HepG2 (cell line): ENCODE results near the gene SLC2A6. TPM values are rescaled to one million over a fixed set of nuclear protein-coding genes. Genes with fewer than 3 reads are reported as not detected.
A peak's percentile ranks its signal among the peaks of the same experiment; 100 is the strongest.

ENCODE experiments used
- ASH2L ChIP-seq: fragments of 300-600, 200-600 bp; sonication (generic); IDR thresholded peaks from 2 replicates; pipeline ENCODE4 v1.7.0; 2017; ENCODE audit warnings: low read depth, mild to moderate bottlenecking, moderate library complexity, mixed read lengths, low read length; ENCODE audit not compliant: insufficient read length
- BRCA1 ChIP-seq: sonication (generic); formaldehyde crosslinking; IDR thresholded peaks from 2 replicates; pipeline ENCODE4 v1.4.0; 2020; ENCODE audit warnings: missing genetic modification reagents
- CBX2 ChIP-seq, 2 experiments: fragments of 200-600 bp in 1 of 2; sonication (generic); formaldehyde crosslinking in 1 of 2; IDR thresholded peaks; 2 replicates each; pipeline versions ENCODE4 v1.7.0 to v1.8.1; 2018 to 2022; ENCODE audit warnings: low read depth in 2 of 2, low read length in 1 of 2, mild to moderate bottlenecking in 1 of 2, missing genetic modification reagents in 1 of 2
- EZH2 ChIP-seq: conservative IDR thresholded peaks from 2 replicates; pipeline ENCODE4 v1.6.1; 2012; ENCODE audit warnings: mild to moderate bottlenecking, low read depth, low read length, moderate library complexity
- KDM4B ChIP-seq: sonication (generic); formaldehyde crosslinking; IDR thresholded peaks from 2 replicates; pipeline ENCODE4 v1.4.0; 2020; ENCODE audit warnings: missing genetic modification reagents
- PAF1 ChIP-seq: IDR thresholded peaks from 2 replicates; pipeline ENCODE4 v1.6.1; 2016; ENCODE audit warnings: missing genetic modification reagents, missing compliant biosample characterization
- POLR2G ChIP-seq: fragments of 200-400 bp; formaldehyde crosslinking; IDR thresholded peaks from 2 replicates; pipeline ENCODE4 v1.6.1; 2018; ENCODE audit warnings: mild to moderate bottlenecking, low read depth, low read length, moderate library complexity
- SAP130 ChIP-seq: IDR thresholded peaks from 2 replicates; pipeline ENCODE4 v1.6.1; 2016; ENCODE audit warnings: low read depth
- SNAI1 ChIP-seq: sonication (generic); formaldehyde crosslinking; IDR thresholded peaks from 2 replicates; pipeline ENCODE4 v1.5.0; 2020; ENCODE audit warnings: mild to moderate bottlenecking, missing genetic modification reagents, borderline replicate concordance
- TBX2 ChIP-seq: sonication (generic); formaldehyde crosslinking; IDR thresholded peaks from 2 replicates; pipeline ENCODE4 v1.5.0; 2020; ENCODE audit warnings: missing genetic modification reagents, mild to moderate bottlenecking, borderline replicate concordance
- TBX3 ChIP-seq: fragments of 450-650 bp; IDR thresholded peaks from 2 replicates; pipeline ENCODE4 v1.6.1; 2017; ENCODE audit warnings: antibody characterized with exemption, mild to moderate bottlenecking, inconsistent platforms, borderline replicate concordance
- TFAP4 ChIP-seq: sonication (generic); IDR thresholded peaks from 2 replicates; pipeline ENCODE4 v1.6.1; 2016; ENCODE audit warnings: low read depth, borderline replicate concordance
- ZFY ChIP-seq: sonication (generic); formaldehyde crosslinking; IDR thresholded peaks from 2 replicates; pipeline ENCODE4 v1.4.0; 2020; ENCODE audit warnings: missing genetic modification reagents
- ZNF121 ChIP-seq: sonication (generic); formaldehyde crosslinking; IDR thresholded peaks from 2 replicates; pipeline ENCODE4 v1.5.0; 2020; ENCODE audit warnings: mild to moderate bottlenecking, missing genetic modification reagents
- ZNF331 ChIP-seq: sonication (generic); formaldehyde crosslinking; IDR thresholded peaks from 2 replicates; pipeline ENCODE4 v1.4.0; 2020; ENCODE audit warnings: missing genetic modification reagents
- ZNF350 ChIP-seq: sonication (generic); formaldehyde crosslinking; IDR thresholded peaks from 2 replicates; pipeline ENCODE4 v1.4.0; 2020; ENCODE audit warnings: mild to moderate bottlenecking, low read depth, missing genetic modification reagents, borderline replicate concordance
- ZNF570 ChIP-seq: sonication (generic); formaldehyde crosslinking; IDR thresholded peaks from 2 replicates; pipeline ENCODE4 v1.4.0; 2020; ENCODE audit warnings: mild to moderate bottlenecking, missing genetic modification reagents, borderline replicate concordance
- ZNF713 ChIP-seq: sonication (generic); formaldehyde crosslinking; IDR thresholded peaks from 2 replicates; pipeline ENCODE4 v1.4.0; 2020; ENCODE audit warnings: mild to moderate bottlenecking, missing genetic modification reagents
- polyA plus RNA-seq, 8 experiments: library from polyadenylated mRNA; depleted of rRNA in 3 of 8; stranded (reverse) in 7 of 8; unstranded in 1 of 8; fragments of >200 nt; fragmentation: Illumina TruSeq in 4 of 8; extraction: Trizol in 4 of 8; gene quantifications; 2 replicates each; pipeline versions ENCODE4 v1.2.1 to v1.2.3, GENCODE V29; 2011 to 2016; ENCODE audit warnings: low read depth in 4 of 8, missing spikeins in 1 of 8, mixed read lengths in 1 of 8; ENCODE audit not compliant: insufficient read depth in 1 of 8
- total RNA-seq, 5 experiments: library from RNA; depleted of rRNA; stranded (reverse); fragments of >200 nt; fragmentation: Illumina TruSeq; extraction: Trizol; gene quantifications; 2 replicates each; pipeline ENCODE4 v1.2.3, GENCODE V29; 2016; ENCODE audit warnings: low read depth in 1 of 5
- TF ChIP-seq, protein P1 (sequence below): sonication (generic); formaldehyde crosslinking; IDR thresholded peaks from 2 replicates; pipeline ENCODE4 v1.8.0; 2022; ENCODE audit warnings: mild to moderate bottlenecking, missing genetic modification reagents, moderate library complexity
- TF ChIP-seq, protein P2 (sequence below): sonication (generic); formaldehyde crosslinking; IDR thresholded peaks from 2 replicates; pipeline ENCODE4 v1.4.0; 2020; ENCODE audit warnings: missing genetic modification reagents, borderline replicate concordance

The SLC2A6 gene
- total and polyA plus RNA-seq, 2 of the 13 experiments (the other 11 are each of a cell fraction or from before 2014, with no cell fraction given), result 4.1 to 15.0 TPM

DNA sequence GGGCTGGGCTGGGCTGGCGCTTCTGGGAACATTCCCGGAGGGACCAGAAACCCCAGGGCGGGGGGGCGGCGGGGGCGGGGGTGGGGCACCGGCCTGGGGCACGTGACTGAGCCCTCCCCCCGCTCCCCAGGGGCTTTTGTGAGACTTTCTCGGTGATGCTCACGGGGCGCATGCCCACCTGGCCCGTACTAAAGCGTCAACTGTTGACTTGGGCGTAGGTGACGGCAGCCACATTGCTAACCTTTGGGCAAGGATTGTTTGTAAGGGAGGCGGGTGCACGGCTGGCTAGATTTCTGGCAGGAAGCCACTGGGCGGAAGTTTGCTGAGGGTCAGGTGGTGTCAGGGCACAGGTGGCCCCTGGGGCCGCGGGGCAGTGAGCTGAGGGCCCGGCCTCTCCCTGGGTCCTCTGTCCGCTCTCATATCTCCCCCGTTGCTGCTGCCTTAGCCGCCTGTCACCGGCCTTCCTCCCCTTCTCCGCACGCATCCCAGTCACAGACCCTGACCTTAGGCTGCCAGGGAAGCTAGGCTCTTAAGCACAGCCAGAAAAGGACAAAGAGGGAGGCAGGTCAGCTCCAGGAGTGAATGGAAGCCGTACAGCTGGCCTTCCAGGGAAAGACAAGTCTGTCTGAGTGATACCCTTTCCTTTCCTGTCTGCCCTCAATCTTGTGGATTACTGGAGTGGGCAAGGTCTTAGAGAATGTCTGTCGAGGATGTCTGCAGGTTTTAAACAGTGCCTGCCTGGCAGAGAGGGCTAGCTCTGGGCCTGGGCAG is 18.3 kb downstream of the SLC2A6 start (continued):
- TF ChIP-seq ZNF350 (CRISPR knock-in tag), result peak; percentile 60
- TF ChIP-seq PAF1 (CRISPR knock-in tag), result no peak
- TF ChIP-seq TBX3, result peak; percentile 55; the same call in 1 of the 2 replicates
- TF ChIP-seq, protein P1, sequence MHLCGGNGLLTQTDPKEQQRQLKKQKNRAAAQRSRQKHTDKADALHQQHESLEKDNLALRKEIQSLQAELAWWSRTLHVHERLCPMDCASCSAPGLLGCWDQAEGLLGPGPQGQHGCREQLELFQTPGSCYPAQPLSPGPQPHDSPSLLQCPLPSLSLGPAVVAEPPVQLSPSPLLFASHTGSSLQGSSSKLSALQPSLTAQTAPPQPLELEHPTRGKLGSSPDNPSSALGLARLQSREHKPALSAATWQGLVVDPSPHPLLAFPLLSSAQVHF, result no peak
- no peak for TF ChIP-seq SNAI1 (CRISPR knock-in tag)
- peak; percentile 90 for TF ChIP-seq SAP130 (CRISPR knock-in tag)
- TF ChIP-seq ZFY (CRISPR knock-in tag), result peak; percentile 70; the same call in 1 of the 2 replicates
- peak; percentile 35 for TF ChIP-seq ASH2L
- TF ChIP-seq BRCA1 (CRISPR knock-in tag), result 0 out of 2 replicates have a peak, but pooled peaks have one; percentile 30
- TF ChIP-seq, protein P2, sequence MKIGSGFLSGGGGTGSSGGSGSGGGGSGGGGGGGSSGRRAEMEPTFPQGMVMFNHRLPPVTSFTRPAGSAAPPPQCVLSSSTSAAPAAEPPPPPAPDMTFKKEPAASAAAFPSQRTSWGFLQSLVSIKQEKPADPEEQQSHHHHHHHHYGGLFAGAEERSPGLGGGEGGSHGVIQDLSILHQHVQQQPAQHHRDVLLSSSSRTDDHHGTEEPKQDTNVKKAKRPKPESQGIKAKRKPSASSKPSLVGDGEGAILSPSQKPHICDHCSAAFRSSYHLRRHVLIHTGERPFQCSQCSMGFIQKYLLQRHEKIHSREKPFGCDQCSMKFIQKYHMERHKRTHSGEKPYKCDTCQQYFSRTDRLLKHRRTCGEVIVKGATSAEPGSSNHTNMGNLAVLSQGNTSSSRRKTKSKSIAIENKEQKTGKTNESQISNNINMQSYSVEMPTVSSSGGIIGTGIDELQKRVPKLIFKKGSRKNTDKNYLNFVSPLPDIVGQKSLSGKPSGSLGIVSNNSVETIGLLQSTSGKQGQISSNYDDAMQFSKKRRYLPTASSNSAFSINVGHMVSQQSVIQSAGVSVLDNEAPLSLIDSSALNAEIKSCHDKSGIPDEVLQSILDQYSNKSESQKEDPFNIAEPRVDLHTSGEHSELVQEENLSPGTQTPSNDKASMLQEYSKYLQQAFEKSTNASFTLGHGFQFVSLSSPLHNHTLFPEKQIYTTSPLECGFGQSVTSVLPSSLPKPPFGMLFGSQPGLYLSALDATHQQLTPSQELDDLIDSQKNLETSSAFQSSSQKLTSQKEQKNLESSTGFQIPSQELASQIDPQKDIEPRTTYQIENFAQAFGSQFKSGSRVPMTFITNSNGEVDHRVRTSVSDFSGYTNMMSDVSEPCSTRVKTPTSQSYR, result no peak
- TF ChIP-seq CBX2 (IDR thresholded peaks at IDR 0.05; ENCODE audit: low read depth, low read length), result no peak
- no peak for TF ChIP-seq CBX2 (CRISPR knock-in tag; IDR thresholded peaks at IDR 0.05; ENCODE audit: low read depth)
- peak; percentile 68 for TF ChIP-seq ZNF331 (CRISPR knock-in tag)
- peak; percentile 96 for TF ChIP-seq TFAP4
- TF ChIP-seq EZH2, result no peak
- TF ChIP-seq POLR2G, result peak; percentile 75
- TF ChIP-seq ZNF713 (CRISPR knock-in tag), result no peak
- peak; percentile 89 for TF ChIP-seq TBX2
- TF ChIP-seq ZNF570 (CRISPR knock-in tag), result no peak
- TF ChIP-seq KDM4B (CRISPR knock-in tag), result peak; percentile 57; the same call in 1 of the 2 replicates
- TF ChIP-seq ZNF121 (CRISPR knock-in tag), result peak; percentile 44; the same call in 1 of the 2 replicates
